Neural cell (in vitro differentiated cells): ENCODE results near the gene MST1. TPM values are rescaled to one million over a fixed set of nuclear protein-coding genes. Genes with fewer than 3 reads are reported as not detected.

Source experiments
- H2AFZ ChIP-seq: fragments of 200-600, 300-800 bp; sonication (generic), shearing (Covaris generic); 2 replicates; pipeline ENCODE4 v1.6.0; 2014; ENCODE audit warnings: low read depth, mild to moderate bottlenecking, antibody characterized with exemption, low read length, moderate library complexity
- H3F3A ChIP-seq: fragments of 200-600 bp; shearing (Covaris generic); 2 replicates; pipeline ENCODE4 v1.6.1; 2016; ENCODE audit warnings: mild to moderate bottlenecking, moderate library complexity, mixed read lengths, antibody characterized with exemption, low read length; ENCODE audit not compliant: insufficient read depth, poor library complexity, severe bottlenecking
- H3K27ac ChIP-seq: fragments of 200-600, 300-800 bp; sonication (generic), shearing (Covaris generic); 2 replicates; pipeline ENCODE4 v1.5.1; 2014; ENCODE audit warnings: mild to moderate bottlenecking, low read length, moderate library complexity
- H3K27me3 ChIP-seq: fragments of 300-800, 200-600 bp; sonication (generic), shearing (Covaris generic); 2 replicates; pipeline ENCODE4 v1.6.0; 2014; ENCODE audit warnings: mild to moderate bottlenecking, low read depth, low read length, moderate library complexity; ENCODE audit not compliant: insufficient read depth
- H3K36me3 ChIP-seq: fragments of 300-800, 200-600 bp; sonication (generic), shearing (Covaris generic); 2 replicates; pipeline ENCODE4 v1.5.1; 2014; ENCODE audit warnings: mild to moderate bottlenecking, antibody characterized with exemption, low read length, moderate library complexity; ENCODE audit not compliant: insufficient read depth
- H3K4me2 ChIP-seq: fragments of 300-800, 200-600 bp; sonication (generic), shearing (Covaris generic); 2 replicates; pipeline ENCODE4 v1.6.0; 2014; ENCODE audit warnings: mild to moderate bottlenecking, low read length
- H3K4me3 ChIP-seq: fragments of 300-800, 200-600 bp; sonication (generic), shearing (Covaris generic); 2 replicates; pipeline ENCODE4 v1.5.1; 2014; ENCODE audit warnings: mild to moderate bottlenecking, low read length, moderate library complexity
- H3K79me2 ChIP-seq: fragments of 200-600 bp; shearing (Covaris generic); replicated peaks from 2 replicates; pipeline ENCODE4 v1.6.0; 2014; ENCODE audit warnings: mild to moderate bottlenecking, low read length, moderate library complexity; ENCODE audit not compliant: insufficient read depth
- H3K9ac ChIP-seq: fragments of 300-800, 200-600 bp; sonication (generic), shearing (Covaris generic); 2 replicates; pipeline ENCODE4 v1.6.1; 2016; ENCODE audit warnings: mild to moderate bottlenecking, low read length, mixed read lengths
- H3K9me2 ChIP-seq: fragments of 200-600 bp; shearing (Covaris generic); 2 replicates; pipeline ENCODE4 v1.6.1; 2016; ENCODE audit warnings: mild to moderate bottlenecking, low read length, mixed read lengths; ENCODE audit not compliant: insufficient read depth
- H3K9me3 ChIP-seq: fragments of 200-600, 300-800 bp; sonication (generic), shearing (Covaris generic); 2 replicates; pipeline ENCODE4 v1.6.1; 2016; ENCODE audit warnings: mild to moderate bottlenecking, mixed run types, low read length, moderate library complexity, mixed read lengths
- H4K20me1 ChIP-seq: fragments of 200-600 bp; shearing (Covaris generic); 2 replicates; pipeline ENCODE4 v1.6.1; 2016; ENCODE audit warnings: mild to moderate bottlenecking, mixed run types; ENCODE audit not compliant: insufficient read depth
- EP300 ChIP-seq: fragments of 450-650 bp; conservative IDR thresholded peaks from 2 replicates; pipeline ENCODE4 v1.6.1; 2014; ENCODE audit warnings: antibody characterized with exemption, mild to moderate bottlenecking, moderate library complexity; ENCODE audit not compliant: poor library complexity, severe bottlenecking
- EZH2 ChIP-seq: fragments of 200-600, 300-800 bp; shearing (Covaris generic), sonication (generic); IDR thresholded peaks from 2 replicates; pipeline ENCODE4 v1.6.1; 2014; ENCODE audit warnings: antibody characterized with exemption, low read length, borderline replicate concordance, mild to moderate bottlenecking; ENCODE audit not compliant: insufficient read depth, poor library complexity, severe bottlenecking
- MXI1 ChIP-seq: fragments of 450-650 bp; conservative IDR thresholded peaks from 2 replicates; pipeline ENCODE4 v1.6.1; 2014; ENCODE audit warnings: antibody characterized with exemption, mild to moderate bottlenecking; ENCODE audit not compliant: poor library complexity, severe bottlenecking
- POLR2AphosphoS5 ChIP-seq: IDR thresholded peaks from 2 replicates; pipeline ENCODE4 v1.6.1; 2012
- RAD21 ChIP-seq: fragments of 450-650 bp; conservative IDR thresholded peaks from 2 replicates; pipeline ENCODE4 v1.6.1; 2014; ENCODE audit warnings: antibody characterized with exemption, mild to moderate bottlenecking, moderate library complexity
- SMC3 ChIP-seq: fragments of 450-650 bp; conservative IDR thresholded peaks from 2 replicates; pipeline ENCODE4 v1.6.1; 2014; ENCODE audit warnings: antibody characterized with exemption, mild to moderate bottlenecking, moderate library complexity; ENCODE audit not compliant: poor library complexity
- TAF1 ChIP-seq: IDR thresholded peaks from 2 replicates; pipeline ENCODE4 v1.6.1; 2012; ENCODE audit warnings: low read depth
- polyA plus RNA-seq: library from polyadenylated mRNA; depleted of rRNA; stranded (reverse); fragments of >200 nt; gene quantifications from 2 replicates; pipeline ENCODE4 v1.2.3, GENCODE V29; 2014
- TF ChIP-seq, protein P1 (sequence below): fragments of 450-650 bp; IDR thresholded peaks from 2 replicates; pipeline ENCODE4 v1.5.1; 2014; ENCODE audit warnings: antibody characterized with exemption, mild to moderate bottlenecking, moderate library complexity; ENCODE audit not compliant: poor library complexity, severe bottlenecking
- TF ChIP-seq, protein P2 (sequence below): IDR thresholded peaks from 2 replicates; pipeline ENCODE4 v1.6.1; 2012; ENCODE audit warnings: borderline replicate concordance

Gene MST1
- polyA plus RNA-seq, 1 donor from 2014 or later = 64.0 TPM

DNA sequence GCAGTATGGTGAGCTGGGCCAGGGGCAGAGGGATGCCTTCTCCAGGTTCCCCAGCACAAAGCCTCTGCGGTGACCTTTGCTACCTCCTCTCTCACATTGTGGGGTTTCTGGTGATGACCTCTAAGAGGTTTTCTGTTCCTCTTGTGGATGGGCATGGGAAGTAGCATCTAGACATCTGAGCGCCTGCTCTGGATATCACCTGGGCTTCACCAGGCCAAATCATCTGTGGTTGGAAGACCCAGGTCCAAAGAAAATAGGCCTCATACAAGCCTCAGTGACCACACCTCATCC is 8.1 kb downstream of the MST1 start:
- no peak overlapping the region for H3K27ac ChIP-seq
- H3F3A ChIP-seq = no peaks in the 10 kb centered on the region
- H3K79me2 ChIP-seq = no peaks in the 10 kb centered on the region
- no peaks in the 10 kb centered on the region for H4K20me1 ChIP-seq
- no peaks in the 10 kb centered on the region for H3K36me3 ChIP-seq
- no peaks in the 10 kb centered on the region for H3K9me3 ChIP-seq
- H3K4me3 ChIP-seq = no peak overlapping the region
- no peak overlapping the region for H3K9ac ChIP-seq
- no peaks in the 10 kb centered on the region for H3K9me2 ChIP-seq
- no peaks in the 10 kb centered on the region for H3K27me3 ChIP-seq
- TF ChIP-seq RAD21 (no peak), POLR2AphosphoS5 (no peak), EP300 (no peak), EZH2 (no peak), TAF1 (no peak), SMC3 (no peak), MXI1 (no peak)
- TF ChIP-seq, protein P1, sequence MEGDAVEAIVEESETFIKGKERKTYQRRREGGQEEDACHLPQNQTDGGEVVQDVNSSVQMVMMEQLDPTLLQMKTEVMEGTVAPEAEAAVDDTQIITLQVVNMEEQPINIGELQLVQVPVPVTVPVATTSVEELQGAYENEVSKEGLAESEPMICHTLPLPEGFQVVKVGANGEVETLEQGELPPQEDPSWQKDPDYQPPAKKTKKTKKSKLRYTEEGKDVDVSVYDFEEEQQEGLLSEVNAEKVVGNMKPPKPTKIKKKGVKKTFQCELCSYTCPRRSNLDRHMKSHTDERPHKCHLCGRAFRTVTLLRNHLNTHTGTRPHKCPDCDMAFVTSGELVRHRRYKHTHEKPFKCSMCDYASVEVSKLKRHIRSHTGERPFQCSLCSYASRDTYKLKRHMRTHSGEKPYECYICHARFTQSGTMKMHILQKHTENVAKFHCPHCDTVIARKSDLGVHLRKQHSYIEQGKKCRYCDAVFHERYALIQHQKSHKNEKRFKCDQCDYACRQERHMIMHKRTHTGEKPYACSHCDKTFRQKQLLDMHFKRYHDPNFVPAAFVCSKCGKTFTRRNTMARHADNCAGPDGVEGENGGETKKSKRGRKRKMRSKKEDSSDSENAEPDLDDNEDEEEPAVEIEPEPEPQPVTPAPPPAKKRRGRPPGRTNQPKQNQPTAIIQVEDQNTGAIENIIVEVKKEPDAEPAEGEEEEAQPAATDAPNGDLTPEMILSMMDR = no peak
- TF ChIP-seq, protein P2, sequence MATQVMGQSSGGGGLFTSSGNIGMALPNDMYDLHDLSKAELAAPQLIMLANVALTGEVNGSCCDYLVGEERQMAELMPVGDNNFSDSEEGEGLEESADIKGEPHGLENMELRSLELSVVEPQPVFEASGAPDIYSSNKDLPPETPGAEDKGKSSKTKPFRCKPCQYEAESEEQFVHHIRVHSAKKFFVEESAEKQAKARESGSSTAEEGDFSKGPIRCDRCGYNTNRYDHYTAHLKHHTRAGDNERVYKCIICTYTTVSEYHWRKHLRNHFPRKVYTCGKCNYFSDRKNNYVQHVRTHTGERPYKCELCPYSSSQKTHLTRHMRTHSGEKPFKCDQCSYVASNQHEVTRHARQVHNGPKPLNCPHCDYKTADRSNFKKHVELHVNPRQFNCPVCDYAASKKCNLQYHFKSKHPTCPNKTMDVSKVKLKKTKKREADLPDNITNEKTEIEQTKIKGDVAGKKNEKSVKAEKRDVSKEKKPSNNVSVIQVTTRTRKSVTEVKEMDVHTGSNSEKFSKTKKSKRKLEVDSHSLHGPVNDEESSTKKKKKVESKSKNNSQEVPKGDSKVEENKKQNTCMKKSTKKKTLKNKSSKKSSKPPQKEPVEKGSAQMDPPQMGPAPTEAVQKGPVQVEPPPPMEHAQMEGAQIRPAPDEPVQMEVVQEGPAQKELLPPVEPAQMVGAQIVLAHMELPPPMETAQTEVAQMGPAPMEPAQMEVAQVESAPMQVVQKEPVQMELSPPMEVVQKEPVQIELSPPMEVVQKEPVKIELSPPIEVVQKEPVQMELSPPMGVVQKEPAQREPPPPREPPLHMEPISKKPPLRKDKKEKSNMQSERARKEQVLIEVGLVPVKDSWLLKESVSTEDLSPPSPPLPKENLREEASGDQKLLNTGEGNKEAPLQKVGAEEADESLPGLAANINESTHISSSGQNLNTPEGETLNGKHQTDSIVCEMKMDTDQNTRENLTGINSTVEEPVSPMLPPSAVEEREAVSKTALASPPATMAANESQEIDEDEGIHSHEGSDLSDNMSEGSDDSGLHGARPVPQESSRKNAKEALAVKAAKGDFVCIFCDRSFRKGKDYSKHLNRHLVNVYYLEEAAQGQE = no peak
- H2AFZ ChIP-seq = no peak overlapping the region
- no peak overlapping the region for H3K4me2 ChIP-seq

DNA sequence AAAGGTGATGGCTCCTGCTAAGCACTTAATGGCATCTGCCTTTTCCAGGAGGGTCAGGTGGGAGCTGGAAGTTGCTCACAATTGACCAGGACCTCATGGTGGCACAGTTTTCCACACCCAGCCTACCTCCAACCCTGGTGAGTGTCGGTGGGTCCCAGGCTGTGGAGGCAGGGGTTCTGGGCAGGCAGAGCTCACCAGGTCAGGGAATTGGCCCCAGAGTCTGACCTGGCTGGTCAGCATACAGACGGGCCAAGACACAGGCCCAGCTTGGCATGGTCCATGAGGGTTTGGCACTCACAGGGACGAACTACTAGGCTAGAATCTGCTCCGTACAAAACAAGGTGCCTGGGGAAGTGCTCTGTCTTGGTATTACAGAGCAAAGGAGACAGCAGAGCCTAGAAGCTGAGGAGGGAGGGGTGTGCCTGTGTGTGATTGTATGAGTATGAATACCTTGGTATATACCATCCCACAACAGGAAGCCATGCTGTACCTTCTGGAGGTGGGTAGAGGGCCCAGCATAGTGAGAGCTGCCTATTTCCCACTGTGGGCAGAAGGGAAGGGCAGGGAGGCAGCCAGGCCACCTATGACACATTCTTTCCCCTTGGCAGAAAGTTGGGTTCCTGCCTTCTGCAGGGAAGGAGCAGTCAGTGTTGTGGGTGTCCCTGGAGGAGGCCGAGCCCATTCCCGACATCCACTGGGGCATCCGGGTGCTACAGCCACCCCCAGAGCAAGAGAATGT is 8.6 kb downstream of the MST1 start:
- no peak overlapping the region for H3K4me3 ChIP-seq
- H3K36me3 ChIP-seq = no peaks in the 10 kb centered on the region
- no peaks in the 10 kb centered on the region for H3K79me2 ChIP-seq
- H4K20me1 ChIP-seq = no peaks in the 10 kb centered on the region
- TF ChIP-seq EZH2 (no peak), SMC3 (no peak), EP300 (no peak), RAD21 (no peak), POLR2AphosphoS5 (no peak), TAF1 (no peak), MXI1 (no peak)
- TF ChIP-seq, protein P2 = no peak
- TF ChIP-seq, protein P1 = no peak
- H3K9ac ChIP-seq = no peak overlapping the region
- no peaks in the 10 kb centered on the region for H3K27me3 ChIP-seq
- no peaks in the 10 kb centered on the region for H3K9me2 ChIP-seq
- H2AFZ ChIP-seq = no peak overlapping the region
- no peaks in the 10 kb centered on the region for H3F3A ChIP-seq
- no peaks in the 10 kb centered on the region for H3K9me3 ChIP-seq
- no peak overlapping the region for H3K4me2 ChIP-seq
- no peak overlapping the region for H3K27ac ChIP-seq
